Spinal cord (tissue), 10 donors: ENCODE results near the gene ABHD6. TPM values are rescaled to one million over a fixed set of nuclear protein-coding genes. Genes with fewer than 3 reads are reported as not detected.
A peak's percentile ranks its signal among the peaks of the same experiment; 100 is the strongest.
"Not testable (repeated sequence)": the region's sequence is repeated elsewhere in the genome, so short reads cannot be mapped to it uniquely, and the experiment has no call there.

Experiments
- DNase-seq, 6 donors: peaks; one replicate each; pipeline versions ENCODE4 v3.0.0 to v3.0.0-alpha.2; 2013 to 2015; ENCODE audit warnings: low spot score in 6 of 6, low read depth in 4 of 6
- H3K27ac ChIP-seq: one replicate; pipeline ENCODE4 v1.5.1; 2013; ENCODE audit warnings: low read depth, low read length, control low read depth
- H3K27me3 ChIP-seq: one replicate; pipeline ENCODE4 v1.6.1; 2013; ENCODE audit warnings: low read length; ENCODE audit not compliant: control insufficient read depth, insufficient read depth
- H3K36me3 ChIP-seq: one replicate; pipeline ENCODE4 v1.6.1; 2013; ENCODE audit warnings: low read length; ENCODE audit not compliant: control insufficient read depth, insufficient read depth
- H3K4me1 ChIP-seq: one replicate; pipeline ENCODE4 v1.6.1; 2013; ENCODE audit warnings: low read length; ENCODE audit not compliant: control insufficient read depth, insufficient read depth
- H3K4me3 ChIP-seq: one replicate; pipeline ENCODE4 v1.5.1; 2013; ENCODE audit warnings: low read depth, low read length, control low read depth
- H3K9me3 ChIP-seq: one replicate; pipeline ENCODE4 v1.6.1; 2013; ENCODE audit warnings: low read length; ENCODE audit not compliant: control insufficient read depth, insufficient read depth
- WGBS: methylation state at CpG from one replicate; pipeline ENCODE4 v1.1.5; 2013; ENCODE audit warnings: missing lambda C conversion rate; ENCODE audit not compliant: insufficient coverage; 5-methylcytosine and 5-hydroxymethylcytosine counted together
- polyA plus RNA-seq, 2 donors: library from polyadenylated mRNA; unstranded; fragments of 120-200 nt; gene quantifications; one replicate each; pipeline ENCODE4 v1.2.1, GENCODE V29; 2013; ENCODE audit not compliant: insufficient read length in 2 of 2
- total RNA-seq, 2 donors: library from RNA; depleted of rRNA in 1 of 2; stranded (reverse); fragments of 120-200 nt in 1 of 2; fragments of >200 nt in 1 of 2; gene quantifications; one replicate each; pipeline versions ENCODE4 v1.2.3 to v1.2.4, GENCODE V29; 2013 to 2014
- donor health status: healthy.

Gene ABHD6
- total and polyA plus RNA-seq, 4 donors = 21.5 to 22.9 (median 22.3) TPM

DNA sequence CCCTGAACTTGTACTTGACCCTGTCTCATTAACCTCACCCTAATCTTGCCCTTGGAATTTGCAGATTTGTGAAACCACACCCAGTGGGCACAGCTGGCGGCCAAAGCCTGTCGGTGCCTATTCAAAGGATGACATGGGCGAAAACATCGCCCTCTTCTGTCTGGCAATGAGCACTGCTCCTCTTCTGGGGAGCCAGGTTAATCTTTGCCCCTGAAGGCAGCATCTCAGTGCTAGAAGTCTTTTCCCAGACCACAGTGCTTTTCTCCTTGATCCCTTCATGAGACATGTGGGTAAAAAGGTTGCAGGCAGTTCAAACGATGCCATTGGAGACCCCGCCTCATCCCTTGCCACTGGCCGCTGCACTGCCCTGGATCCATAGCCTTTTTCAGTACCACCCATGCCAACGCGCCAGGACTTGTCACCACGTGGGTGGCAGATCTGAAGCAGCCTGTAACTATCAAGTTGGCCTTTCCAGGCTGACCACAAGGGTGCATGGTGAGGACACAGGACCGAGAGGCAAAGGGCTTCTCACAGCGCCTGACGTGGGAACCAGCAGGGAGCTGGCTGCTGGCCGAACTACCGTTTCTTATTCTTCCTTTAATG is 20.3 kb upstream of the ABHD6 start:
- Histone ChIP-seq H3K4me3 (no peak overlapping the region), H3K27me3 (no peaks in the 10 kb centered on the region), H3K27ac (no peak overlapping the region), H3K9me3 (no peaks in the 10 kb centered on the region), H3K4me1 (peaks cover 7% of the 10 kb centered on the region), H3K36me3 (no peaks in the 10 kb centered on the region)
- WGBS = 16% methylated on average over 13 of the region's 15 CpGs
- peak in 5 of 6 donors; percentile 10 to 63 (median 22) for DNase-seq

DNA sequence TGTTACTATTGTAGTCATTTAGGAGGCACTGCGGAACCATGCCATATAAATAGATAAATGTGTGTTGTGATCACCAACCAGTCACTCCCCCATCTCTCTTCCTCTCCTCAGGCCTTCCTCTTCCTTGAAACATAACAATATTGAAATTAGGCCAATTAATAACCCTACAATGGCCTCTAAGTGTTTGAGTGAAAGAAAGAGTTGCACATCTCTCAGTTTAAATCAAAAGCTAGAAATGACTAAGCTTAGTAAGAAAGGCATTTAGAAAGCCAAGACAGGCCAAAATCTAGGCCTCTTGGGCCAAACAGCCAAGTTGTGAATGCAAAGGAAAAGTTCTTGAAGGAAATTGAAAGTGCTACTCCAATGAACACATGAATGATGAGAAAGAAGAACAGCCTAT is 18.7 kb upstream of the ABHD6 start:
- H3K27ac ChIP-seq = no peak overlapping the region
- no CpG with 5 or more reads among the region's 1 CpG for WGBS

DNA sequence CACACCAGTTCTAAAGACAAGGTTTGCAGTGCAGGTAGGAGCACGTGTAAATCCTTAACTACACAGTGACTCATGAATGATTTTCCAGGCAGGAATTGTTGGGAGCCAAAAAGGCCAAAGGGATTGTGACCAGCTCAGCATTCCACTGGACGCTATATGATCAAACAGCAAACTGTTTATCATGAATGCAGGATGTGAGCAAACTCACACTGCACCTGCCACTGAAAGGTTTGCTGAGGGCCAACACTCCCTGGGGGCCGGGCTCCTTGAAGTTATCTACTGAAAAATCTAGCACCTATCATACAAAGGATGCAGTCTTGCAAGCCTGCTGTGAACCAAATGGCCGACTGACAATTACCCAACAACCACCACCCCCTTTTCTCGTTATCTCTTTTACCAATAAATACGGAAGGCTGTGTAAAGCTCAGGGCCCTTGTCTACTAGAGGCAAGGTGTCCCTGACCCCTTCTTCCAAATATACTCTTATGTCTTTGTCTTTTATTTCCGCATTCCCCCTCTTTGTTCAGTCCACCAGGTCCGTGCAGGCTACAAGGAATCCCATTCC is 15.3 kb upstream of the ABHD6 start:
- WGBS = 63% methylated on average over 7 of the region's 8 CpGs
- Histone ChIP-seq H3K27me3 (no peaks in the 10 kb centered on the region), H3K9me3 (no peaks in the 10 kb centered on the region), H3K36me3 (no peaks in the 10 kb centered on the region), H3K4me1 (peaks cover 5% of the 10 kb centered on the region), H3K4me3 (no peak overlapping the region), H3K27ac (no peak overlapping the region)
- DNase-seq = no peak

More for the DNA sequence above, 18.7 kb upstream of the ABHD6 start:
- H3K9me3 ChIP-seq = no peaks in the 10 kb centered on the region
- no peaks in the 10 kb centered on the region for H3K36me3 ChIP-seq
- H3K4me3 ChIP-seq = no peak overlapping the region
- peaks cover 7% of the 10 kb centered on the region for H3K4me1 ChIP-seq
- H3K27me3 ChIP-seq = no peaks in the 10 kb centered on the region
- DNase-seq = no peak

DNA sequence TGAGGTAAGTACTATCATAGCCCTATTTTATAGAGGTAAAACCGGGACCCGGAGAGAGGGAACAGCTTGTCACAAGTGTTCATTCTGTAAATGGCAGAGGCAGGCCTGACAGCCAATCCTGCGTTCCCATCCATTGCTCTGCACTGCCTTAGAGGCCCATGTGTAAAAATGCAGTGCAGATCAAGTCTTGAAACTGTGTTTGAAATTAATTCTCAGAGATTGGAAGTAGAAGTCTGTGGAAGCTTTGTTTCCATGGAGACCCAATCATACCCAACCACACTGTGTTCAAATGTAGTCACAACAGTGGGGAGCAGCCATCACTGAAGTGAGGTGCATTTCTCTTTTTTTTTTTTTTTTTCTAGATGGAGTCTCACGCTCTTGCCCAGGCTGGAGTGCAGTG is 13.7 kb upstream of the ABHD6 start:
- DNase-seq = peak in 2 of 6 donors; percentile 70 to 81
- Histone ChIP-seq H3K27ac (no peak overlapping the region), H3K9me3 (no peaks in the 10 kb centered on the region), H3K36me3 (no peaks in the 10 kb centered on the region), H3K4me1 (no peaks in the 10 kb centered on the region), H3K27me3 (no peaks in the 10 kb centered on the region), H3K4me3 (no peak overlapping the region)
- 100% methylated on average over 3 of the region's 4 CpGs for WGBS

DNA sequence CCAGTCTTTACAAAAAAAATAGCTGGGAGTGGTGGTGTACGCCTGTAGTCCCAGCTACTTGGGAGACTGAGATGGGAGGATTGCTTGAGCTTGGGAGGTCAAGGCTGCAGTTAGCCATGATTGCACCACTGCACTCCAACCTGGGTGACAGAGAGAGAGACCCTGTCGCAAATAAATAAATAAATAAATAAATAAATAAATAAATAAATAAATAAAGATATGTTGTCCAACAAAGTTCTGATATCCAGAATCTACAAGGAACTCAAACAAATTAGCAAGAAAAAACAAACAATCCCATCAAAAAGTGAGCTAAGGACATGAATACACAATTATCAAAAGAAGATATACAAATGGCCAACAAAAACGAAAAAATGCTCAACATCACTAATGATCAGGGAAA is 9.7 kb upstream of the ABHD6 start:
- not testable (repeated sequence) for DNase-seq, H3K4me3 ChIP-seq, H3K36me3 ChIP-seq, H3K27ac ChIP-seq, H3K9me3 ChIP-seq, H3K27me3 ChIP-seq, H3K4me1 ChIP-seq
- 100% methylated on average over 1 of the region's 3 CpGs for WGBS

DNA sequence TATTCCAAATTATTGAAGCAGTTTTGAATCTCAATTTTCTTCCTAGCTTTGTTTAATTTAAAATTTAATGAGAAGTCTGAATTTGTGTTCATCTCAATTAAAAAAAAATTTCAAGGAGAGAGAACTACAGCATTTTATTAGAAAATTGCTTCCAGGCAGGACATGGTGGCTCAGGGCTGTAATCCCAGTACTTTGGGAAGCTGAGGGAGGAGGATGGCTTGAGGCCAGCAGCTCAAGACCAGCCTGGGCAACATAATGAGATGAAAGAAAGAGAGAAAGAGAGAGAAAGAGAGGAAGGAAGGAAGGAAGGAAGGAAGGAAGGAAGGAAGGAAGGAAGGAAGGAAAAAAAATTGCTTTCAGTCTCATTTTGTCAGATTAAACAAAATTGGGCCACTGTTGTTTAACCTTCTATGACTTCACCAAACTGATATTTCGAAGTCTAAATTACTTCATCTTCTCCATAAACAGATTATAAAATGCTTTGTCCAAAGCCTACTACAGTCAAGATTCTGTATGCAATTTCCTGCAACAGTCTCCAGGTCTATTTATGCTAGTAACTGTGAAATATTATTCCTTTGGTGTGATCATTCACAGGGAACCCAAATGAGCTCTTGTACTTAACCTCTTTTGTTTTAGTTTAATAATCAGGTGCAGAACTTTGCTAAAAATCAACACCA is 6.6 kb upstream of the ABHD6 start:
- Histone ChIP-seq H3K27me3 (peaks cover 6% of the 10 kb centered on the region), H3K4me3 (no peak overlapping the region), H3K27ac (no peak overlapping the region), H3K4me1 (no peaks in the 10 kb centered on the region), H3K36me3 (no peaks in the 10 kb centered on the region), H3K9me3 (no peaks in the 10 kb centered on the region)
- peak in 1 of 6 donors; percentile 65 for DNase-seq
- WGBS = no CpG with 5 or more reads among the region's 1 CpG

DNA sequence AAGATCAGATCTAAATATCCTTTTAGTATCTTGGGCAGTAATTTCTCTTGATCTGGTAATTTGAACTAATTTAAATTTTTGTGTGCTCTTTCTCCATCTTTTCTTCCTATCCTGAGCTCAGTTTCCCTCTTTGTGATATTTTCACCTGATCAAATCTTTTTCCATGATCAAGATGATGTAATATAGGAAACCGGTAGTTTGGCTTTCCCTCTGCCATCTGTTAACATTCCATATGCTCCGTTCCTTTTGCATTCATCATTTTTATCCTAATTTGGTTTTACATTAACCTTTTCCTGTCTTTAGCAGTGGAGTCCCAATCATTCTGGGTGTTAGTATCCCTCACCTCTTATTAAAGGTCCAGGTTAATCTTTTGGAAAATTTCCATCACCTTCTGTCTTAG is 5.9 kb upstream of the ABHD6 start:
- Histone ChIP-seq H3K9me3 (no peaks in the 10 kb centered on the region), H3K36me3 (no peaks in the 10 kb centered on the region), H3K27me3 (peaks cover 9% of the 10 kb centered on the region), H3K4me3 (no peak overlapping the region), H3K4me1 (peaks cover 5% of the 10 kb centered on the region), H3K27ac (no peak overlapping the region)
- DNase-seq = peak in 1 of 6 donors; percentile 80
- 20% methylated on average over 1 of the region's 2 CpGs for WGBS

DNA sequence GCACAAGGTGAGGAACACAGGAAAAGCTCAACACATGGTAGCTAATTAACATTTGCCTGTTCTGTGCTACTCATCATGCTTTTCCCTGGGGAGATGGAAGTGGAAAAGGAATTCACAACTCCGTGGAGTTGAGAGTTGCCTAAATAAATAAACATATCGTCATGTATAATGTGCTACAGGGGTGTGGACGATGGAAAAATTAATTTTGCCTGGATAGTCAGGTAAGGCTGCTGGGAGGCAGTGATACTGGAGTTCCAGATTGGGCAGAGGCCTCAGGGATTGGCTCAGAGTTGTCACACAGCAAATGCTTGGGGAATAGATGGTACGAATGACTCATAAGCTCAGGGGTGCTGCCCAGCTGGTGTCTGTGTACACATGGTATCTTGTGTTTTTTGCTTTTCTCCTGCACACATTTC is 3.1 kb upstream of the ABHD6 start:
- peaks cover 9% of the 10 kb centered on the region for H3K27me3 ChIP-seq
- no peak overlapping the region for H3K4me3 ChIP-seq
- WGBS = 89% methylated on average over 2 of the region's 4 CpGs
- peaks cover 20% of the 10 kb centered on the region for H3K4me1 ChIP-seq
- H3K36me3 ChIP-seq = no peaks in the 10 kb centered on the region
- no peak overlapping the region for H3K27ac ChIP-seq
- DNase-seq = no peak
- H3K9me3 ChIP-seq = no peaks in the 10 kb centered on the region

DNA sequence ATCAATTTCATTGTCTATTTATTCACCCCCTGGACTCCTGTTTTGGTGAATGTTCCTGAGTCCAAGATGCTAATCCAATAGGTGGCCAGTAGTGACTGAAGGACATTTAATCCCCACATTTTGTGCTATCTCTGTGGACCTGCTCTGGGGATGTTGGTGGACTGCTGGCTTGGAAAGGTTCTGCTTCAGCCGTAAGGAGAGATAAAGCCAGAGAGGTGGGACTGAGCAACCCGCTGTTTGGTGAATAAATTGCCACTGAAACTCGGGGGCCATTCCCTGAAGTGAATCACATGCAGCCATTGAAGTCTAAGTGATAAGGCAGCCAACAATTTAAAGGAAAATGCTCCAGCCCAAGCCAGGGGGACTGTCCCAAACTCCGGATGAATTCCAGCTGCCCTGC is 1.6 kb upstream of the ABHD6 start:
- no peak overlapping the region for H3K27ac ChIP-seq
- 69% methylated on average over 4 of the region's 4 CpGs for WGBS
- no peaks in the 10 kb centered on the region for H3K36me3 ChIP-seq
- peaks cover 20% of the 10 kb centered on the region for H3K4me1 ChIP-seq
- H3K9me3 ChIP-seq = no peaks in the 10 kb centered on the region
- H3K27me3 ChIP-seq = peaks cover 9% of the 10 kb centered on the region
- no peak for DNase-seq
- H3K4me3 ChIP-seq = no peak overlapping the region
